Activated naive CD8-positive, alpha-beta T cell treated with anti-CD3 and anti-CD28 coated beads, Interleukin-2, amount 10 ng/mL, durations not matched to agents 7 days and 5 days (primary cell): Measurements from ENCODE around the gene TPSD1. TPM values are rescaled to one million over a fixed set of nuclear protein-coding genes. Genes with fewer than 3 reads are reported as not detected.

ENCODE experiments used
- ATAC-seq: fragments of 150-1000 bp; cut with Tn5 transposase; one replicate; pipeline ENCODE4 v1.10.0; 2021; ENCODE audit warnings: low read depth, moderate library complexity
- POLR2A ChIA-PET: fragments of 350-600 bp; sonication (Branson Sonifier 250); formaldehyde crosslinking; loops from one replicate; lab custom pipeline; 2021; ENCODE audit warnings: antibody characterized with exemption; lab: Charles Lee
- DNase-seq: peaks from one replicate; pipeline ENCODE4 v3.0.0; 2021
- H3K27ac Mint-ChIP-seq: one replicate; pipeline ENCODE4 v1.8.0; 2022; ENCODE audit warnings: mild to moderate bottlenecking, mixed read lengths
- H3K27me3 Mint-ChIP-seq: one replicate; pipeline ENCODE4 v1.8.0; 2022; ENCODE audit warnings: mild to moderate bottlenecking, moderate library complexity, mixed read lengths
- H3K36me3 Mint-ChIP-seq: one replicate; pipeline ENCODE4 v1.8.0; 2021; ENCODE audit warnings: mild to moderate bottlenecking, mixed read lengths
- H3K4me1 Mint-ChIP-seq: one replicate; pipeline ENCODE4 v1.8.0; 2021; ENCODE audit warnings: mixed read lengths
- H3K4me3 Mint-ChIP-seq: one replicate; pipeline ENCODE4 v1.8.0; 2022; ENCODE audit warnings: mild to moderate bottlenecking, moderate library complexity, mixed read lengths
- H3K9me3 Mint-ChIP-seq: one replicate; pipeline ENCODE4 v1.8.0; 2021; ENCODE audit warnings: mixed read lengths
- total RNA-seq, 2 experiments: library from RNA; stranded (reverse); gene quantifications; one replicate each; pipeline ENCODE4 v1.2.3, GENCODE V29; 2021

The TPSD1 gene
- total RNA-seq, 2 experiments from 2014 or later, result not detected

DNA sequence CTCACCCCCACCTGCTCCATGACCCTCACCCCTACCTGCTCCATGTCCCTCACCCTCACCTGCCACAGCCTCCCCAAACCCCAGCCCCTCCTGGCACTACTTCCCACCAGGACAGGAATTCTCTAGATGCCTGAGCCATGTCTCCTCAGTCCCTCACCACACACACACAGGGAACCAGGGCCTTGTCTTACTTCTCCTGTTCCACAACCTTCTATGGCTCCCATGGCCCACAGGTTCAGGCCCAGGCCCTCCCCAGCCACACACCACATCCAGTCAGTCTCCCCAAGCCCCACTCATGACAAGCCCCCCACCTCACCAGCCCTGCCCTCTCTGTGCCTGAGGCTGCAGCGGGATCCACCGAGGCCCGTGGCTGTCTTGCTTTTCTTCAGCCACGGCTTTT, 50.5 kb downstream of the TPSD1 start:
- Mint-ChIP-seq H3K36me3 (peaks cover 11% of the 10 kb centered on the region), H3K27ac (peak overlapping the region; percentile 73), H3K27me3 (no peaks in the 10 kb centered on the region), H3K9me3 (no peaks in the 10 kb centered on the region), H3K4me3 (peak overlapping the region; percentile 30), H3K4me1 (peaks cover 40% of the 10 kb centered on the region)
- DNase-seq (no peak), ATAC-seq (no peak)
- POLR2A ChIA-PET, result interaction anchor here (1.2 kb wide), 1 partner anchor 305 kb away, joined by 3 read pairs; the partner anchor contains the start of gene IFT140

DNA sequence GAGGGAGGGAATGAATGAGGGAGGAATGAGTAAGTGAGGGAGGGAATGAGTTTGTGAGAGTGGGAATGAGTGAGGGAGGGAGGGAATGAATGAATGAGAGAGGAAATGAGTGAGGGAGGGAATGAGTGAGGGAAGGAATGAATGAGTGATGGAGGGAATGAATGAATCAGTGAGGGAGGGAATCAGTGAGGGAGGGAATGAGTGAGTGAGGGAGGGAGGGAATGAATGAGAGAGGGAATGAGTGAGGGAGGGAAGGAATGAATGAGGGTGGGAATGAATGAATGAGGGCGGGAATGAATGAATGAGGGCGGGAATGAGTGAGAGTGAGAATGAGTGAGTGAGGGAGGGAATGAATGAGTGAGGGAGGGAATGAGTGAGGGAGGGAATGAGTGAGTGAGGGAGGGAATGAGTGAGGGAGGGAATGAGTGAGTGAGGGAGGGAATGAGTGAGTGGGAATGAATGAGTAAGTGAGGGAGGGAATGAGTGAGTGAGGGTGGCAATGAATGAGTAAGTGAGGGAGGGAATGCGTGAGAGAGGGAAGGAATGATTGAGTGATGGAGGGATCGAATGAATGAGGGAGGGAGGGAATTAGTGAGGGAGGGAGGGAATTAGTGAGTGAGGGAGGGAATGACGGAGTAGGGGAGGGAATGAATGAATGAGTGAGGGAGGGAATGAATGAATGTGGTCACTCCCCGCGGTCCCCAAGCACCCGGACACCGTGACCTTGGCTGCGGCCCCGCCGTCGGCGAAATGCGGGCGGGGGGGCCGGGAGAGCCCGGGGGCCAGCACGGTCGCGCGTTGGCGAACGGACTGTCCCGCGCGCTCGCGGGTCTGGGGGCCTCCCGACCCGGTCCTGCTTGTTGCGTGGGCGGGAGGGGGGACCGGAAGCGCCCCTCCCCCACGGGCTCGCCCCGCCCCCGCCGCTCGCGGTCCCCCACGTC, 52.4 kb downstream of the TPSD1 start:
- Mint-ChIP-seq H3K36me3 (peaks cover 11% of the 10 kb centered on the region), H3K4me1 (peaks cover 41% of the 10 kb centered on the region), H3K9me3 (no peaks in the 10 kb centered on the region), H3K27ac (peak overlapping the region; percentile 99), H3K4me3 (peak overlapping the region; percentile 90), H3K27me3 (no peaks in the 10 kb centered on the region)
- DNase-seq (no peak), ATAC-seq (no peak)
- POLR2A ChIA-PET, result interaction anchor here (0.6 to 1.6 kb wide), 4 partner anchors 24 to 474 kb away, joined by 3 to 13 read pairs (median 9); partner anchors contain the start of genes BAIAP3, CRAMP1, IFT140 and NUBP2

Other genes starting within 250 kb of the TPSD1 start
- gene SSTR5, start 183.3 kb upstream of the TPSD1 start, total RNA-seq, result not detected
- gene C1QTNF8, start 159.8 kb upstream of the TPSD1 start, total RNA-seq, result not detected
- 1 to 10 TPM; 2.0 to 2.9 TPM for gene CACNA1H, start 103.0 kb upstream of the TPSD1 start, total RNA-seq
- not detected for gene TPSG1, start 30.8 kb upstream of the TPSD1 start, total RNA-seq
- gene TPSB2, start 25.9 kb upstream of the TPSD1 start, total RNA-seq, result not detected
- not detected for gene TPSAB1, start 15.4 kb upstream of the TPSD1 start, total RNA-seq
- 100 to 1,000 TPM; 211 to 232 TPM for gene UBE2I, start 53.6 kb downstream of the TPSD1 start, total RNA-seq
- 10 to 100 TPM; 27.4 to 31.2 TPM for gene BAIAP3, start 77.6 kb downstream of the TPSD1 start, total RNA-seq
- 10 to 100 TPM; 43.8 to 44.2 TPM for gene TSR3, start 95.8 kb downstream of the TPSD1 start, total RNA-seq
- gene GNPTG, start 95.9 kb downstream of the TPSD1 start, total RNA-seq, result 10 to 100 TPM; 43.2 to 46.5 TPM
- gene UNKL, start 158.6 kb downstream of the TPSD1 start, total RNA-seq, result 10 to 100 TPM; 60.4 to 68.7 TPM
- gene UQCC4, start 164.7 kb downstream of the TPSD1 start, total RNA-seq, result 10 to 100 TPM; 14.0 to 15.0 TPM
- 1 to 10 TPM in 1 of 2 experiments, under 1 TPM in 1; 0.57 to 1.2 TPM for gene PERCC1, start 175.0 kb downstream of the TPSD1 start, total RNA-seq
- gene CCDC154, start 188.5 kb downstream of the TPSD1 start, total RNA-seq, result 1 to 10 TPM; 6.1 to 6.5 TPM
- gene CLCN7, start 219.0 kb downstream of the TPSD1 start, total RNA-seq, result 10 to 100 TPM; 69.7 to 72.2 TPM
- gene PTX4, start 232.9 kb downstream of the TPSD1 start, total RNA-seq, result not detected
- 10 to 100 TPM; 53.9 to 57.1 TPM for gene TELO2, start 237.3 kb downstream of the TPSD1 start, total RNA-seq